HG03378 (cell line): ENCODE results near the gene BAZ2B.
"Not testable (repeated sequence)": the region's sequence is repeated elsewhere in the genome, so short reads cannot be mapped to it uniquely, and the experiment has no call there.

ENCODE experiments used
- ATAC-seq: cut with Tn5 transposase; IDR thresholded peaks from one replicate; pipeline ENCODE4 v1.9.1; 2021; ENCODE audit warnings: mild to moderate bottlenecking, moderate library complexity; ENCODE audit not compliant: unreplicated experiment

BAZ2B gene

GRCh38 chr2:159427048-159427447, 189.3 kb downstream of the BAZ2B start:
- ATAC-seq, result no peak

DNA sequence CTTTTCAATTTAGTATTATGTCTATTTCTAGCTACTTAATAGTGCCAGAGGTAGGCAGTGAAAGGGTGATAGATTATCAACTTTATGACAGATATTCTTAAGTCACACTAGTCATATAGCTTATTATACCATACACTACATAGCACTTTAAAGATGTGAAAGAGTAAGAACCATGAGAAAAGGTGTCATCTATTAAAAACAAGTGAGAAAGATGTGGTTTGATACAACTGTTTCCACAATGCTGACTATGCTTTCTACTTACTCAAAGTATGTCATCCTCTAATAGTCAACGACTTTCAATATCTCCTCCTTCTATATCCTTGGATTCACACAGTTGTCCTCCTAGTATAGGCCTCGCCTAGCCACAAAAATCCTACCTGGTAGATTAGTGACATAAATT, 196.9 kb downstream of the BAZ2B start:
- no peak for ATAC-seq

DNA sequence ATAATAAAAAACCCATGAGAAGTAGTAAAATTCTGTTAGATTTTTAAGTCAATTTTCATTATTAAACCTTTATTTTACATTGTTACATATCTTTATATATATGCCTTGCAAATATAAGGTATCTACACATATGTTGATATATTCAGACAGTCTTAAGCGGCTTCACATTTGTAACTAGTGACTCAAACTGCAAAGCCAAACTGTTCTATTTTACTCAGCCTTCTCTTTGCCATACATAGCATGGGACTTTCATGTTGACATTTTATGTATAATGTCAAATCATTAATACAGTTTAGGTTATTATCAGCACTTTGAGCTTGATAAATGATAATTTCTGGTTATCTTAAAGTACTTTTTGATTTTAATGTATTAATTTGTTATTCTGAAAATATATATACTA, 204.9 kb downstream of the BAZ2B start:
- ATAC-seq, result no peak

DNA sequence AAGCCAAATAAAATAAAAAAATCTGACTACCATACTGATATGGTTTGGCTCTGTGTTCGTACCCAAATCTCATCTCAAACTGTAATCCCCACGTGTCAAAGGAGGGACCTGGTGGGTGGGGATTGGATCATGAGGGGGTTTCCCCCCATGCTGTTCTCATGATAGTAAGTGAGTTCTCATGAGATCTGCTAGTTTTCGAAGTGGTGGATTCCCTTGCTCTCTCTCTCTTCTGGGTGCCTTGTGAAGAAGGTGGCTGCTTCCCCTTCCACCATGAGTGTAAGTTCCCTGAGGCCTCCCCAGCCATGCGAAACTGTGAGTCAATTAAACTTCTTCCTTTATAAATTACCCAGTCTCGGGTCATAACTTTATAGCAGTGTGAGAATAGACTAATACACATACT, 206.1 kb downstream of the BAZ2B start:
- ATAC-seq, result no peak

GRCh38 chr2:159409116-159409800, 207.1 kb downstream of the BAZ2B start:
- no peak for ATAC-seq

GRCh38 chr2:159402790-159403189, 213.6 kb downstream of the BAZ2B start:
- ATAC-seq, result no peak

- ATAC-seq, result not testable (repeated sequence)
Observed at GRCh38 chr2:159402160-159402559, 214.2 kb downstream of the BAZ2B start.

GRCh38 chr2:159399716-159400415, 216.5 kb downstream of the BAZ2B start:
- no peak for ATAC-seq

DNA sequence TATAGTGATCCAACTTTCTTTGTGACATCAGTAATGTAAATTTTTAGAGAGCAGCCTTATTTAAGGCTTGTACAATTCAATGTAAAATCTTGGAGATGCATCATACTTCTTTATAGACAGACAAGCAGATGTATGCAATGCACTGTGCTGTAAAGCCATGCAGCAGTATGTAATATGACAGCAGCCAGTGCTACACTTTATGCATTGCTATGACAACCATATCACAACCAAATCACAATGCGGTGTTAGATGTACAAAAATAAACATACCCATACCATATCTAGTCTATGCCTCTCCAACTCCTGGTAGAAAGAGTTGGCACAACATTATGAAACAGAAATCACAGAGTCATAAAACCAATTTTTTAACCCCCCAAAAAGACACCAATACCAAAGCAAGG, 219.5 kb downstream of the BAZ2B start:
- no peak for ATAC-seq

- ATAC-seq, result no peak
Observed at GRCh38 chr2:159382447-159383028, 233.8 kb downstream of the BAZ2B start.

DNA sequence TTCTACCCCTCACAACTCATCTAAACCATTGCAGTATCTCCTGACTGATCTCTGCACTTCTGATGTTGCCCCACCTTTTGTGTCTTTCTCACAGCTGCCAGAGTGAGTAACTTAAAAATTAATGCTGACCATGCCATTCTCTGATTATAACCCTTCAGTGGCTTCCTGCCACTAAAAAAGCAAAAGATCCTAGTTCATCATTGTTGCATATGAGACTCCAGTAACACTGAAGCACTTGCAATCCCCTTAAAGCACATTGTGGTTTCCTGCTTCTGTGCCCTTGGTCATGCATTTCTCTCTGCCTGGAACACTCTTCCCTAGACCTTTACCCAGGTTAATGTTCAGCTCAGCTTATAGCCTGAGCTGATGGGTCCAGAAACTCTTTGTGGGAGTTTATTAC, 234.8 kb downstream of the BAZ2B start:
- peak; percentile 77 for ATAC-seq

- no peak for ATAC-seq
Observed at GRCh38 chr2:159380685-159381239, 235.6 kb downstream of the BAZ2B start.

GRCh38 chr2:159379181-159379580, 237.2 kb downstream of the BAZ2B start:
- ATAC-seq, result peak; percentile 46

DNA sequence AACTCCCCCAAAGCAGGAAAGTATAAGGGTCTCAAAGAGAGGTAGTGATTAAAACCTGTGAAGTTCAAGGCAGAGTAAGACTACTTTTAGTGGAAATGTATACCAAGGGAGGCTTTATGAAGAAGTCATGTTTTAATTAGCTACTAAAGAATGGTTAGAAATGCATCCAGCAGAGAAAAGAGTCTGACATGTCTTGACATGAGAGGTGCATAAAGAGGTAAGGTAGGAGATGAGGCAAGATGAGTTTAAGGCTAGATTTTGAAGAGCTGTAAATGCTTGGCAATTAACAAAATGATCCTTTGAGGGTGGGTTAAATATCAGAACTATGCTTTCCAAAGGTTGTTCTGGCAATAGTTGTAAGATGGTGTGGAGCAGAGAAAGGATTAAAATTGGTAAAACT, 241.1 kb downstream of the BAZ2B start:
- ATAC-seq, result no peak

GRCh38 chr2:159371506-159371905, 244.8 kb downstream of the BAZ2B start:
- ATAC-seq, result no peak

GRCh38 chr2:159366538-159366937, 249.8 kb downstream of the BAZ2B start:
- no peak for ATAC-seq

GRCh38 chr2:159362816-159363251, 253.5 kb downstream of the BAZ2B start:
- ATAC-seq, result no peak

DNA sequence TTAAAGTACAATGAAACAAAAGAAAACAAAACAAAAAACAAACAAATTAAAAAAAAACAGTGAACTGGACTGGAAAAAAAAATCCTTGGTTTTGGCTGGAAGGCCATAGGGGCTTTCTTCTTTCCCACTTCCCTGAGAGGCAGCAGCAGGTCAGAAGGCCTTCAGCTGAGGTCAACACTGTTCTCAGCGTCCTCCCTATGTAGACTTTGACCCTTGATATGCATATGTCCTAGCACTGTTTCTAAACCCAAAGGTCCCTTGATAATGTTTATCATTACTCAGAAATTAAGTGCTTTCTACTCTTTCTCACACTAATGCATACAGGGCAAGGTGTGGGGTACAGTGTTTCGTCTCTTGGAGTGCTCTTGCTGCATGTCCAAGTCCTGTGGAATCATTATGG, 254.3 kb downstream of the BAZ2B start:
- ATAC-seq, result no peak

DNA sequence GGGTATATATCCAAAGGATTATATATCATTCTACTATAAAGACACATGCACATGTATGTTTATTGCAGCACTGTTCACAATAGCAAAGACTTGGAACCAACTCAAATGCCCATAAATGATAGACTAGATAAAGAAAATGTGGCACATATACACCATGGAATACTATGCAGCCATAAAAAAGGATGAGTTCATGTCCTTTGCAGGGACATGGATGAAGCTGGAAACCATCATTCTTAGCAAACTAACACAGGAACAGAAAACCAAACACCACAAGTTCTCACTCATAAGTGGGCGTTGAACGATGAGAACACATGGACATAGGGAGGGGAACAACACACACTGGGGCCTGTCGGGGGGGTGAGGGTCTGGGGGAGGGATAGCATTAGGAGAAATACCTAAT, 254.7 kb downstream of the BAZ2B start:
- not testable (repeated sequence) for ATAC-seq

GRCh38 chr2:159356053-159356554, 260.2 kb downstream of the BAZ2B start:
- no peak for ATAC-seq

DNA sequence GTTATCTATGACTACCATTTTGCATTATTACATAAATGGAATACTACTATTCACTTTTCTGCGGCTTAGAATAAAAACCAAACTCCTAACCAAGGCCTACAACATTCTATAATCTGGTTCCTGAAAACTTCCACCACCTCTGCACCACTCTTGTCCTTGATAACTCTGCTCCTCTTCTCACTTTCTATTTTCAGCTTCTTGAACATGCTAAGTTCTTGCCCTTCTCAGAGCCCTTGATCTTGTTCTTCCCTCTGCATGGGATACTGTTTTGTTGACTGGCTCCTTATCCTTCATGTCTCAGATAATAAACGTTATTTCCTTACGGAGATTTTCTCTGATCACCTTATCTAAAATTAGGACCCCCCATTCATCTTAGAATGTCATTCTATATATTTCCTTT, 264.4 kb downstream of the BAZ2B start:
- ATAC-seq, result no peak
